ENCODE results near the gene BRSK2.

- no peak for TF ChIP-seq ZNF274 (IDR thresholded peaks at IDR 0.05; ENCODE audit: low read depth, low read length)
- no peak for TF ChIP-seq YY1 (IDR thresholded peaks at IDR 0.05; ENCODE audit: insufficient read depth, insufficient read length)
Measured at GRCh38 chr11:1369371-1370005, 20.2 kb upstream of the BRSK2 start.
